Glomerular visceral epithelial cell (primary cell): Measurements from ENCODE around the gene HNRNPA1L2.
"Not testable (repeated sequence)": the region's sequence is repeated elsewhere in the genome, so short reads cannot be mapped to it uniquely, and the experiment has no call there.

ENCODE experiments used
- DNase-seq: peaks from one replicate; pipeline ENCODE4 v3.0.0-alpha.2; 2016; ENCODE audit errors: extremely low spot score

HNRNPA1L2 gene

GRCh38 chr13:52642131-52642530, at the start of gene HNRNPA1L2:
TSS of gene HNRNPA1L2 (plus strand) at chr13:52642431. CDS start at chr13:52642493, 62 bp downstream.
- no peak for DNase-seq

- DNase-seq, result not testable (repeated sequence)
Observed at GRCh38 chr13:52593175-52593574, 49.1 kb upstream of the HNRNPA1L2 start.

GRCh38 chr13:52593812-52594211, 48.4 kb upstream of the HNRNPA1L2 start:
- DNase-seq, result not testable (repeated sequence)

- DNase-seq, result not testable (repeated sequence)
Observed at GRCh38 chr13:52594295-52594694, 47.9 kb upstream of the HNRNPA1L2 start.

- DNase-seq, result no peak
Observed at GRCh38 chr13:52597676-52598075, 44.6 kb upstream of the HNRNPA1L2 start.

GRCh38 chr13:52599037-52599847, 43.0 kb upstream of the HNRNPA1L2 start:
- no peak for DNase-seq

- DNase-seq, result peak; percentile 40
Observed at GRCh38 chr13:52599848-52600603, 42.2 kb upstream of the HNRNPA1L2 start.

- DNase-seq, result no peak
Observed at GRCh38 chr13:52600666-52601065, 41.6 kb upstream of the HNRNPA1L2 start.

- not testable (repeated sequence) for DNase-seq
Observed at GRCh38 chr13:52603316-52603715, 38.9 kb upstream of the HNRNPA1L2 start.

GRCh38 chr13:52606126-52606525, 36.1 kb upstream of the HNRNPA1L2 start:
- DNase-seq, result not testable (repeated sequence)

GRCh38 chr13:52606795-52607194, 35.4 kb upstream of the HNRNPA1L2 start:
- not testable (repeated sequence) for DNase-seq

GRCh38 chr13:52608184-52608583, 34.0 kb upstream of the HNRNPA1L2 start:
- not testable (repeated sequence) for DNase-seq

- DNase-seq, result peak; percentile 32
Observed at GRCh38 chr13:52609013-52609606, 33.1 kb upstream of the HNRNPA1L2 start.

GRCh38 chr13:52610158-52610557, 32.1 kb upstream of the HNRNPA1L2 start:
- DNase-seq, result not testable (repeated sequence)

GRCh38 chr13:52615134-52615801, 27.0 kb upstream of the HNRNPA1L2 start:
- no peak for DNase-seq

- no peak for DNase-seq
Observed at GRCh38 chr13:52615812-52616211, 26.4 kb upstream of the HNRNPA1L2 start.

- peak; percentile 91 for DNase-seq
Observed at GRCh38 chr13:52617070-52618060, 24.9 kb upstream of the HNRNPA1L2 start.

- DNase-seq, result not testable (repeated sequence)
Observed at GRCh38 chr13:52631083-52631690, 11.0 kb upstream of the HNRNPA1L2 start.

GRCh38 chr13:52638666-52639328, 3.4 kb upstream of the HNRNPA1L2 start:
- no peak for DNase-seq

GRCh38 chr13:52644108-52644507, 1.9 kb downstream of the HNRNPA1L2 start:
- DNase-seq, result no peak
